Activated CD4-positive, alpha-beta T cell treated with anti-CD3 and anti-CD28 coated beads for 36 hours (primary cell): ENCODE measurements around the gene ANTXR2. TPM values are rescaled to one million over a fixed set of nuclear protein-coding genes. Genes with fewer than 3 reads are reported as not detected.

Experiments used
- ATAC-seq: fragments of 200-7000 bp; cut with Tn5 transposase; one replicate; pipeline ENCODE4 v1.10.0; 2021; ENCODE audit warnings: mild to moderate bottlenecking, moderate library complexity
- CTCF ChIA-PET: fragments of 350-600 bp; sonication (Branson Sonifier 250); formaldehyde crosslinking; loops from one replicate; lab custom pipeline; 2021; ENCODE audit warnings: antibody characterized with exemption; lab: Charles Lee
- POLR2A ChIA-PET: fragments of 350-600 bp; sonication (Branson Sonifier 250); formaldehyde crosslinking; loops from one replicate; lab custom pipeline; 2021; ENCODE audit warnings: antibody characterized with exemption, inconsistent platforms; lab: Charles Lee
- DNase-seq: peaks from one replicate; pipeline ENCODE4 v3.0.0-alpha.2; 2020
- H3K27ac Mint-ChIP-seq: one replicate; pipeline ENCODE4 v1.8.0; 2021; ENCODE audit warnings: mixed read lengths
- H3K27me3 Mint-ChIP-seq: one replicate; pipeline ENCODE4 v1.8.0; 2021; ENCODE audit warnings: mixed read lengths
- H3K36me3 Mint-ChIP-seq: one replicate; pipeline ENCODE4 v1.8.0; 2021; ENCODE audit warnings: low read depth, mixed read lengths
- H3K4me1 Mint-ChIP-seq: one replicate; pipeline ENCODE4 v1.8.0; 2021; ENCODE audit warnings: mixed read lengths
- H3K4me3 Mint-ChIP-seq: one replicate; pipeline ENCODE4 v1.8.0; 2021; ENCODE audit warnings: mild to moderate bottlenecking, moderate library complexity, mixed read lengths
- H3K9me3 Mint-ChIP-seq: one replicate; pipeline ENCODE4 v1.8.0; 2021; ENCODE audit warnings: low read depth, mixed read lengths
- intact Hi-C, 2 experiments: fragments of 100-400 bp; cut with DNase I in 1 of 2; cut with micrococcal nuclease in 1 of 2; formaldehyde crosslinking; loops; one replicate each; pipeline versions ENCODE4 v1.14.2 to v1.15.1; 2022 to 2024; cut with DNase I, micrococcal nuclease
- total RNA-seq, 2 experiments: library from RNA; stranded (reverse); gene quantifications; one replicate each; pipeline ENCODE4 v1.2.3, GENCODE V29; 2021

Gene ANTXR2
- total RNA-seq, 2 experiments from 2014 or later = 2.3 to 3.8 TPM

DNA sequence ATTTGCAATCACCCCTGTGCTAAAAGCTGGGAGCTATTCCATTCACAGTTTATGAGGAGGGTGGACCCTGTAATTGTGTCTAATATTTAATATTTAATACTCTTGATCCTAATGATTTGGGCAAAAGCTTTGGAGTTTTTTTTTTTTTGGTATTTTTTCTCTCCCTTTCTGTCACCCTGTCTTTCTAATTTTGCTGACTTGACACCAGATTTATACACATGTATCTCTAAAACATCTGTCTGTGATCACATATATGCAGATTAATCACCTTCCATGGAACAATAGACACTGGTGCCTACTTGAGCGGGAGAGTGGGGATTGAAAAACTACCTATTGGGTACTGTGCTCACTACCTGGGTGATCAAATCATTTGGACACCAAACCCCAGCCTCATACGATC, 18.7 kb upstream of the ANTXR2 start:
- ChIA-PET POLR2A (no interaction called here), CTCF (interaction anchor here (1.1 kb wide), 1 partner anchor 94 kb away, joined by 4 read pairs; no protein-coding TSS in a partner anchor)
- peaks cover 2% of the 10 kb centered on the region for H3K27me3 Mint-ChIP-seq
- H3K4me3 Mint-ChIP-seq = no peak overlapping the region
- intact Hi-C loops = no loop called here
- no peak for ATAC-seq
- H3K4me1 Mint-ChIP-seq = peaks cover 7% of the 10 kb centered on the region
- DNase-seq = no peak
- H3K27ac Mint-ChIP-seq = no peak overlapping the region
- H3K36me3 Mint-ChIP-seq = no peaks in the 10 kb centered on the region
- no peaks in the 10 kb centered on the region for H3K9me3 Mint-ChIP-seq

DNA sequence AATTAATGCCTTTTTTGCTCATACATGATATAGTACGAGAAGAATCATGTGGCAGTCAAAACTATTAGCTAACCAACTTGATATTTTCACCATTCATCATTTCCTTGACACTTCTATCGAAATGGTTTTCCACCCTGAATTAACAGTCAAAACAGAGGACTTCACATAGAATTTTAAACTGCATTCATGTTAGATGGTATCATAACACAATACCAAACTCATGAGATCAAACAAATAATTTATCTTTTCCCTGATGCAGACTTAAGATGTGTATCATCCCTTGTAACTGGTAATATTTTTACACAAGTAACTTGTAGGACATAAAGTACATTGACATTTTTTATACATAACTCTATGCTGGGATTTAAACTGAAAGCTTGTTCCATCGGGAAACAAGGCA, 18.2 kb upstream of the ANTXR2 start:
- Mint-ChIP-seq H3K27ac (no peak overlapping the region), H3K4me1 (peaks cover 7% of the 10 kb centered on the region), H3K36me3 (no peaks in the 10 kb centered on the region), H3K9me3 (no peaks in the 10 kb centered on the region), H3K4me3 (no peak overlapping the region), H3K27me3 (peaks cover 2% of the 10 kb centered on the region)
- ATAC-seq (no peak), DNase-seq (no peak)
- ChIA-PET POLR2A (no interaction called here), CTCF (interaction anchor here (0.8 to 1.1 kb wide), 2 partner anchors 14 to 95 kb away, joined by 3 to 4 read pairs; no protein-coding TSS in a partner anchor)
- intact Hi-C loops = no loop called here

DNA sequence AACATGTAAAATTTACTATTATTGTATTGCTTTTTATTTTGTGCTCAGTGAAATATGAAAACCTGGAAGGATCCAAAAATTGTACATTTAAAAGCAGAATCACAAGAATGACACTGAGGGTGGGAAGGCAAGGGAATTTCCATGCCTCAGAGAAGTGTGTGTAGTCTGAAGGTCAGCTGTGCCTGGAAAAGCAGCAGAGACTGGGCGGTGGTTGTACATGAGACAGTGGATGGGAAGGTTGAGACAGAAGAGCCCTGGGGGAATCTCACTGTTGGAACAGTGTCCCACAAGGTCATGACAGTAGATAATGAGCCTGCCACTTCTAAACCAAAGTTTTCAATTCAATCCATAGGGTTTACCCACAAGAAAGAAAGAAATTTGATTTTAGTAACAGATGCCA, 17.1 kb upstream of the ANTXR2 start:
- Mint-ChIP-seq H3K36me3 (no peaks in the 10 kb centered on the region), H3K4me1 (peaks cover 7% of the 10 kb centered on the region), H3K9me3 (no peaks in the 10 kb centered on the region), H3K27ac (no peak overlapping the region), H3K27me3 (peaks cover 2% of the 10 kb centered on the region), H3K4me3 (no peak overlapping the region)
- CTCF ChIA-PET = interaction anchor here (0.6 to 1.3 kb wide), 6 partner anchors 10 to 1248 kb away, joined by 3 to 4 read pairs (median 3); no protein-coding TSS in a partner anchor
- DNase-seq = no peak
- ATAC-seq = no peak
- intact Hi-C loops = no loop called here
- POLR2A ChIA-PET = no interaction called here

DNA sequence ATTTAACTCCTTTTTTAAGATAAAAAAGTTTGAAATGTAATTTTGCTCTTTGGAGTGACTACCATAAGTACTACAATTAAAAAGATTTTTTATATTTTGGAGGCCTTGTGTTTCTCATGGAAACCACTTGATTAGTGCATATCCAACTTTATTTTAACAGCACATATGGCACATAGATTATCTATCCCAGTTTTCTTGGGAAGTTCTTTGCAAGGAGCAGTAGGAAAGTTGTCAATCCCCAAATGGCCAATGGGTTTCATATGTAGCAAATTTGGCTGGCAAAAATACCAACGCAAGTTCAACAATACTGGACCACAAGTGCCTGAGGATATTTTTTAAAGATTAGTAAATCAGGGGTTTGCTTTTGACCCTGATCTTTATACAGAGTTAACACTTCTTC, 15.4 kb upstream of the ANTXR2 start:
- no peaks in the 10 kb centered on the region for H3K9me3 Mint-ChIP-seq
- no peak for ATAC-seq
- no peak for DNase-seq
- no peaks in the 10 kb centered on the region for H3K36me3 Mint-ChIP-seq
- CTCF ChIA-PET = no interaction called here
- peaks cover 7% of the 10 kb centered on the region for H3K4me1 Mint-ChIP-seq
- no peak overlapping the region for H3K27ac Mint-ChIP-seq
- POLR2A ChIA-PET = interaction anchor here (0.7 kb wide), 1 partner anchor 59 kb away, joined by 8 read pairs; no protein-coding TSS in a partner anchor
- H3K27me3 Mint-ChIP-seq = peaks cover 2% of the 10 kb centered on the region
- intact Hi-C loops = no loop called here
- H3K4me3 Mint-ChIP-seq = no peak overlapping the region

DNA sequence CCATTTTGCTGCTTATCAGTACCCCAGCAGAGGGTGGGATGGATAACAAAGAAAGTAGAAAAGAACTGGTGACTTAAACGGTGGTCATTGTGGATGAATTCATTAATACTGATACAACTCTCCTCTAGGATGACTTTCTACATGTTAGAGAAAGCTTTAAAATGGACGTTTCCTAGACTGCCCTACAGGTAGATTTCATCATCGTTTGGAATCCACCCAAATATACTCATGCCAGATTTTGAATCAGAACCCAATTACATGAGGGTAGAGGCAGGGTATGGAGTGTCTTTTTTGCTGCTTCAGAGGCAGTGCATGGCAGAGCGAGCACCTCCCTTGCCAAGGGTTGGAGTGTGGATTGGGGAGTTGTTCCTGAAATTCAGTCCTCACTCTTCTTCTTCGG, 13.3 kb upstream of the ANTXR2 start:
- CTCF ChIA-PET = interaction anchor here (1.2 kb wide), 1 partner anchor 20 kb away, joined by 3 read pairs; no protein-coding TSS in a partner anchor
- H3K36me3 Mint-ChIP-seq = no peaks in the 10 kb centered on the region
- H3K4me3 Mint-ChIP-seq = no peak overlapping the region
- ATAC-seq (no peak), DNase-seq (no peak)
- H3K9me3 Mint-ChIP-seq = no peaks in the 10 kb centered on the region
- peaks cover 2% of the 10 kb centered on the region for H3K27me3 Mint-ChIP-seq
- POLR2A ChIA-PET = no interaction called here
- intact Hi-C loops = no loop called here
- H3K27ac Mint-ChIP-seq = no peak overlapping the region
- H3K4me1 Mint-ChIP-seq = peaks cover 1% of the 10 kb centered on the region

DNA sequence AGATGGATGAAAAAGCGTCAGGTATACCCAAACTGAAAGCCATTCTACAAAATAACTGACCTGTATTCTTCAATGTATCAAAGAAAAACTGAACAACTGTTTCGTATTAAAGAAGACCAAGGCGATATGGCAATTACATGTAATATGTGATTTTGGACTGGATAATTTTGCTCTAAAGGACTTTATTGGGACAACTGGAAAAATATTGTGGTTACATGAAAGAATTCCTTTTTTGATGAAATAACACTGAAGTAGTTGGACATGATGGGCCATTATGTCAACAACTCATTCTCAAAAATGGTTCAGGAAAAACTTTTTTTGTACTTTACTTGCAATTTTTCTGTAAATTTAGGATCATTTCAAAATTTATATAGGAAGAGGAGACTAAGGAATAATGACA, 12.1 kb upstream of the ANTXR2 start:
- POLR2A ChIA-PET = no interaction called here
- Mint-ChIP-seq H3K9me3 (no peaks in the 10 kb centered on the region), H3K27ac (no peak overlapping the region), H3K4me3 (no peak overlapping the region), H3K36me3 (no peaks in the 10 kb centered on the region), H3K4me1 (peaks cover 2% of the 10 kb centered on the region), H3K27me3 (peaks cover 6% of the 10 kb centered on the region)
- no peak for DNase-seq
- no peak for ATAC-seq
- CTCF ChIA-PET = no interaction called here
- intact Hi-C loops = no loop called here

DNA sequence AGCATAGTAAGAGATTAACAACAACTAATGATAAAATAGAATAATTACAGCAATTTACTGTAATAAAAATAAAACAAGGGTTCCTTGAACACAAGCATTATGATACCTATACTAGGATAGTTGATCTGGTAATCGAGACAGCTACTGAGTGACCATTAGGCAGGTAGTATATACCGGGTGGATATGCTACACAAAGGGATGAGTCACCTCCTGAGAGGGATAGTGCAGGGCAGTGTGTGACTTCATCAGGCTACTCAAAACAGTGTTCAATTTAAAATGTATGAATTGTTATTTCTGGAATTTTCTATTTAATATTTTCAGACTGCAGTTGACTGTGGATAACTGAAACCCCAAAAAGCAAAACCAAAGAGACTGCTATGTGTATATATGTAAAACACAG, 9.7 kb upstream of the ANTXR2 start:
- ChIA-PET POLR2A (interaction anchor here (0.5 kb wide), 1 partner anchor 1459 kb away, joined by 3 read pairs; no protein-coding TSS in a partner anchor), CTCF (interaction anchor here (0.8 to 1.6 kb wide), 4 partner anchors 20 to 103 kb away, joined by 3 to 4 read pairs (median 3); no protein-coding TSS in a partner anchor)
- H3K9me3 Mint-ChIP-seq = no peaks in the 10 kb centered on the region
- no peak overlapping the region for H3K27ac Mint-ChIP-seq
- peaks cover 8% of the 10 kb centered on the region for H3K27me3 Mint-ChIP-seq
- peaks cover 19% of the 10 kb centered on the region for H3K4me1 Mint-ChIP-seq
- no peak overlapping the region for H3K4me3 Mint-ChIP-seq
- DNase-seq (no peak), ATAC-seq (no peak)
- intact Hi-C loops = no loop called here
- H3K36me3 Mint-ChIP-seq = no peaks in the 10 kb centered on the region

DNA sequence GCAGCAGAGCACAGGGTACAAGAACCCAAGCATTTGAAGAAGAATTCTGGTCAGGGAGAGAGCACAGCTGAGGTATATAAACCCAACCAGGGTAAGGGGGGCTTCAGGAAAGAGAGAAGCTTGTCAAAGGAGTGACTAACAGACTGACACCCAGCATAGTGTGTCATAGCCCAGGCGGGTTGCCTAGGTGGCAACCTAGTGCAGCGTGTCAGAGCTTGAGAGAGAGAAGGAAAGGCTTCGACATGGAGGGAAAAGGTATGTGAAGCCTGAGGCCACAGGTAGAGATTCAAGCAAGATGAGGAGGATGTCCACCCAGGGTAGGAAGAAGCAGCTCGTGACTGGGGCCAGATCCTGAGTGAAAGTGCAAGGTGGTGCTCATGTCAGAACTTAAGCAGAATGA, 8.5 kb upstream of the ANTXR2 start:
- Mint-ChIP-seq H3K4me1 (peaks cover 29% of the 10 kb centered on the region), H3K36me3 (no peaks in the 10 kb centered on the region), H3K27me3 (peaks cover 8% of the 10 kb centered on the region), H3K4me3 (no peak overlapping the region), H3K9me3 (no peaks in the 10 kb centered on the region), H3K27ac (no peak overlapping the region)
- ChIA-PET CTCF (interaction anchor here (1.4 kb wide), 1 partner anchor 100 kb away, joined by 3 read pairs; no protein-coding TSS in a partner anchor), POLR2A (no interaction called here)
- intact Hi-C loops = no loop called here
- DNase-seq = no peak
- ATAC-seq = no peak

DNA sequence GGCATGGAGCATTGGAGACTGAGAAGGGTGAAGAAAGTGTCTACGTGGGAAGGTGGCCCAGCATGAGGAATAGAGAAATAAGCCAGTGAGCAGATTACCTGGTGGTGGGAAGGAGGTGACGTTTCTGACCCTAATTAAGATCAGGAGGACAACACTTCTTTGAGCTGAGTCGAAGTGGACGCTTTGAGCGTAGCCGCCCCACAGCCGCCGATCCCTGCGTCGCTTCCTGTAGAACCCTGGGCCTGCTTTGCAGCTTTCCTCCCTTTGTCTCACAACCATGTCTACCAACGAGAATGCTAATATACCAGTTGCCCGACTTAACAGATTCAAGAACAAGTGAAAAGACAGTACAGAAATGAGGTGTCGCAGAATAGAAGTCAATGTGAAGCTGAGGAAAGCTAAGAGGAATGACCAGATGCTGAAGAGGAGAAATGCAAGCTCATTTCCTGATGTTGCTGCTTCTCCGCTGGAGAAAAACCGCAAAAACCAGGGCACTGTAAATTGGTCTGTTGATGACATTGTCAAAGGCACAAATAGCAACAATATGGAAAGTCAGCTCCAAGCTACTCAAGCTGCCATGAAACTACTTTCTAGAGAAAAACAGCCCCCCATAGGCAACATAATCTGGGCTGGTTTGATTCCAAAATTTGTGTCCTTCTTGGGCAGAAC, 6.4 kb upstream of the ANTXR2 start:
- intact Hi-C loops = loop anchor here in 1 of 2 experiments (2.0 to 5.0 kb wide), 3 partner anchors 45 to 1142 kb away; partner anchors contain the start of gene PAQR3
- no peak overlapping the region for H3K4me3 Mint-ChIP-seq
- H3K36me3 Mint-ChIP-seq = no peaks in the 10 kb centered on the region
- peaks cover 50% of the 10 kb centered on the region for H3K4me1 Mint-ChIP-seq
- no peak overlapping the region for H3K27ac Mint-ChIP-seq
- DNase-seq (no peak), ATAC-seq (no peak)
- CTCF ChIA-PET = interaction anchor here (0.6 to 1.6 kb wide), 5 partner anchors 10 to 120 kb away, joined by 3 to 7 read pairs (median 4); no protein-coding TSS in a partner anchor
- POLR2A ChIA-PET = no interaction called here
- no peaks in the 10 kb centered on the region for H3K9me3 Mint-ChIP-seq
- H3K27me3 Mint-ChIP-seq = peaks cover 11% of the 10 kb centered on the region

DNA sequence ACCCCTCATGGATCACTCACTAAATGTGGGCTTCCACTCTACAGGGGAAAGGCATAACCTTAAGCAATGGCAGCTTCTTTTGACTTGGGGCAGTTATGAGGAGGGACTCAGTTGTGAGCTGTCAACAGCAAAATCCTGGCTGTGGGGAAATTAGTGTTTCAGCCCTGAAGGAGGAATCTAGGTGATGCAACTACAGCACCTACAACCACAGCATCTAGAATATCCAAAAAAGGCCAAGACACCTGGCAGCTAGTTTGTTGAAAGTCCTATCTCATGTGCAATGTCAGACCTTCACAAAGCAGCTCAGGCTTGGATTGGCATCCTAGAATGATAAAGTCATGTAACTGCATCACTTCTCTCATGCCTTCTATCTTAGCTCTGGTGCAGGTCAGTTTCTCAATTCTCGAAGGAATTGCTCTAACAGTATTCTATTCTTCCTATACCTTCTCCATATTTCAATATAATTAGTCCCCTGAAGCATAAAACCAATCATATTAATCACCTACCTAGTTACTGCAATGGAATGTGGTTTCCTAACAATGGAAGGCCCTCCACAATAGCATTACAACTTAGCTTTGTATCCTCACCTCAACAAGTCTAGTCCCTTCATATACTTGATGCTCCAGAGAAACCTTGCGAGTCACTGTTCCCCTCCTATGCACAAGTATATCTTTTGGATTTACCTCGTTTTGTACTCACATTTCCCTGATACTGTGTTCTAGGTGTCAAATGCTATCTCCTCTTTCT, 5.5 kb upstream of the ANTXR2 start:
- H3K4me1 Mint-ChIP-seq = peaks cover 58% of the 10 kb centered on the region
- H3K36me3 Mint-ChIP-seq = no peaks in the 10 kb centered on the region
- CTCF ChIA-PET = interaction anchor here (1.2 to 1.5 kb wide), 4 partner anchors 12 to 124 kb away, joined by 3 to 7 read pairs (median 6); no protein-coding TSS in a partner anchor
- DNase-seq (no peak), ATAC-seq (no peak)
- intact Hi-C loops = loop anchor here (1.0 to 5.0 kb wide), 4 partner anchors 46 to 1141 kb away; partner anchors contain the start of gene PAQR3 (in 1 of the 2)
- H3K9me3 Mint-ChIP-seq = no peaks in the 10 kb centered on the region
- POLR2A ChIA-PET = interaction anchor here (1.5 kb wide), 1 partner anchor 104 kb away, joined by 4 read pairs; no protein-coding TSS in a partner anchor
- H3K27ac Mint-ChIP-seq = no peak overlapping the region
- H3K4me3 Mint-ChIP-seq = no peak overlapping the region
- H3K27me3 Mint-ChIP-seq = peaks cover 11% of the 10 kb centered on the region

DNA sequence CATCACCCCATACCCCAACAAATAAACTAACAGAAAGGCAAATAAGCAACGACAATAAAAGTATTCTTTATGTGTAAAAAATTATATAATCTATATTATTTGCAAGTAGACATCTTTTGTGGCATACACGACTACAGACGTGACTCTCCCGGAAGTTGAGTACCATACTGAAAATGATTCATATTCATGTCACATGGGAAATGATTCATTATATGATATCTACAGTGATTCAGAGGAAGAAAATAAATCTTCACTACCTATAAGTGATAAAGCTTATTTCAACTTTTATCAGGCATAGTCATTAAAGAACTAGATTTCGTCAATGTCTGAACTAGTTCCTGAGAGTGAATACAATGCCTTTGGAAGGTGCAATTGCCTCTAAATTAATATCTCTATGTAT, 4.6 kb upstream of the ANTXR2 start:
- CTCF ChIA-PET = interaction anchor here (0.6 to 1.5 kb wide), 5 partner anchors 13 to 125 kb away, joined by 3 to 7 read pairs (median 3); no protein-coding TSS in a partner anchor
- no peak overlapping the region for H3K4me3 Mint-ChIP-seq
- no peaks in the 10 kb centered on the region for H3K9me3 Mint-ChIP-seq
- POLR2A ChIA-PET = interaction anchor here (0.6 to 1.5 kb wide), 2 partner anchors 20 to 105 kb away, joined by 3 to 4 read pairs; no protein-coding TSS in a partner anchor
- intact Hi-C loops = loop anchor here (1.0 to 5.0 kb wide), 9 partner anchors 19 to 1140 kb away; partner anchors contain the start of gene PAQR3 (in 1 of the 2)
- ATAC-seq (peak; percentile 75), DNase-seq (peak; percentile 33)
- peaks cover 11% of the 10 kb centered on the region for H3K27me3 Mint-ChIP-seq
- H3K27ac Mint-ChIP-seq = peak overlapping the region; percentile 48
- H3K4me1 Mint-ChIP-seq = peaks cover 65% of the 10 kb centered on the region
- H3K36me3 Mint-ChIP-seq = no peaks in the 10 kb centered on the region
